Heart right ventricle (tissue), 16 donors: ENCODE results near the gene KAT6B. TPM values are rescaled to one million over a fixed set of nuclear protein-coding genes. Genes with fewer than 3 reads are reported as not detected.
A peak's percentile ranks its signal among the peaks of the same experiment; 100 is the strongest.

Experiments used
- ATAC-seq, 8 donors: fragments of 200-7000 bp; cut with Tn5 transposase; one replicate each; pipeline ENCODE4 v1.9.1; 2020; ENCODE audit warnings: mild to moderate bottlenecking in 8 of 8, moderate library complexity in 8 of 8, moderate number of reproducible peaks in 1 of 8
- DNase-seq, 2 donors: peaks; one replicate each; pipeline ENCODE4 v3.0.0-alpha.2; 2020
- H3K27ac ChIP-seq, 10 donors: fragments of 200-600 bp; sonication (generic) in 2 of 10; one replicate each; pipeline versions ENCODE4 v1.5.0 to v1.8.0; 2020 to 2022; ENCODE audit warnings: mild to moderate bottlenecking in 3 of 10
- H3K27me3 ChIP-seq, 7 donors: fragments of 200-600 bp; one replicate each; pipeline ENCODE4 v1.8.0; 2021 to 2022; ENCODE audit warnings: mild to moderate bottlenecking in 2 of 7
- H3K36me3 ChIP-seq, 9 donors: fragments of 200-600 bp; sonication (generic) in 1 of 9; one replicate each; pipeline versions ENCODE4 v1.5.0 to v1.8.0; 2020 to 2022; ENCODE audit warnings: mild to moderate bottlenecking in 2 of 9
- H3K4me1 ChIP-seq, 9 donors: fragments of 200-600 bp; sonication (generic) in 1 of 9; one replicate each; pipeline versions ENCODE4 v1.5.0 to v1.8.0; 2020 to 2022; ENCODE audit warnings: mild to moderate bottlenecking in 4 of 9
- H3K4me3 ChIP-seq, 10 donors: fragments of 200-600 bp; sonication (generic) in 2 of 10; one replicate each; pipeline versions ENCODE4 v1.5.0 to v1.8.0; 2020 to 2022; ENCODE audit warnings: mild to moderate bottlenecking in 7 of 10, moderate library complexity in 2 of 10
- H3K9me3 ChIP-seq, 11 donors: fragments of 200-600 bp in 10 of 11; sonication (generic) in 2 of 11; one replicate each; pipeline versions ENCODE4 v1.5.0 to v1.8.0; 2013 to 2022; ENCODE audit warnings: mild to moderate bottlenecking in 2 of 11, control low read depth in 1 of 11, moderate library complexity in 1 of 11
- WGBS, 2 donors: extraction: QIAGEN DNeasy Blood & Tissue Kit; methylation state at CpG; one replicate each; pipeline ENCODE4 v1.1.7; 2013; ENCODE audit warnings: inconsistent platforms in 1 of 2; 5-methylcytosine and 5-hydroxymethylcytosine counted together
- intact Hi-C, 10 donors: fragments of 100-400 bp; cut with DNase I; formaldehyde crosslinking; loops; one replicate each; pipeline versions ENCODE4 v1.11.1 to v1.14.2; 2022
- polyA plus RNA-seq, 2 donors: library from polyadenylated mRNA; stranded (reverse); fragments of 200-250 nt; gene quantifications; one replicate each; pipeline ENCODE4 v1.2.3, GENCODE V29; 2013
- total RNA-seq, 10 donors: library from RNA; stranded (reverse); fragmentation: NEBNext Ultra II Directional in 3 of 10; extraction: Animal tissue kit (Norgen Biotek cat#: 25700) in 3 of 10; gene quantifications; one replicate each; pipeline versions ENCODE4 v1.2.1 to v1.2.4, GENCODE V29; 2021 to 2023
- TF ChIP-seq, protein P1 (sequence below), 9 donors: fragments of 200-600 bp; sonication (generic) in 2 of 9; IDR thresholded peaks; one replicate each; pipeline versions ENCODE4 v1.5.0 to v1.8.0; 2021 to 2022; ENCODE audit warnings: antibody characterized with exemption in 9 of 9, mild to moderate bottlenecking in 5 of 9, moderate library complexity in 1 of 9
- donor health status: Arrhythmogenic right ventricular cardiomyopathy.
- donor health status: ischemic (EF 13 %, LVEDD 7.1; RV severe dilation, severe dysfunction).
- donor health status: healthy with polysubstance abuse.
- donor health status: DM: no; HTN: yes; CAD: no.
- donor health status: DM: no; HTN: no; CAD: no.
- donor health status: ischemic (EF 25% LVEDD 6.9; RV normal size, moderate dysfunction).
- donor health status: ischemic (EF 25% LVEDD 5.7; RV mildly dilated, moderate dysfunction).
- donor health status: healthy.
- donor health status: DM: yes; HTN: yes; CAD: no.
- donor health status: Ischemic cardiomyopathy.
- donor health status: ischemic (EF 35%, LVEDD 5.7; RV mildly dilated, moderate dysfunction).
- donor health status: nonischemic (EF 11% LVEDD 7.7; RV severe dilation, severe dysfunction).
- donor health status: DM: yes; HTN: yes; CAD: no.
- donor health status: PGD.
- donor health status: ischemic (EF 29% LVEDD 5.4; RV normal size, mild dysfunction).
- donor health status: nonischemic (EF 23%, LVEDD 6.1; RV moderate dilation, normal function).

The KAT6B gene
- total and polyA plus RNA-seq, 12 donors = 3.4 to 58.4 (median 46.5) TPM

DNA sequence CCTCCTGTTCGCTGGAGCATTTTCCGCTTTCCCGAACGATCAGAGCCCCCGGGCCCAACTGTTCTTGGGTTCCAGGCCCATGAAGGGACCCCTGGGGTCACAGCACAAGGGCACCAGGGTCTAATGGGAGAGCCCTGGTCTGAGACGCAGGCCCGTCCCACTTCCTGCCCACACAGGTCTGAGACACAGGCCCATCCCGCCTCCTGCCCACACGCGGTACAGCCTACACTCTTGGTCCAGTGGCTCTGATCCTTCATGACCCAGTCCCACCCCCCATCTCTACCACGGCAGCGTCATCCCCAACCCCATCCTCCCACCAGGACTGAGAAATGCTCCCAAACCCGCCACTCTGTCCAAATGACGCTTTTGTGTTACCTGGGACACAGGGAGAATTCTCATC, 246.3 kb downstream of the KAT6B start:
- Histone ChIP-seq H3K4me1 (peaks cover 3 to 21% (median 14%) of the 10 kb centered on the region in 9 donors), H3K27ac (no peak overlapping the region), H3K4me3 (no peak overlapping the region), H3K9me3 (no peaks in the 10 kb centered on the region), H3K27me3 (no peaks in the 10 kb centered on the region), H3K36me3 (no peaks in the 10 kb centered on the region)
- intact Hi-C loops = no loop called here
- WGBS, 2 donors = 88 to 94% methylated on average over 14 of the region's 14 CpGs
- ATAC-seq (no peak), DNase-seq (no peak)
- TF ChIP-seq, protein P1, sequence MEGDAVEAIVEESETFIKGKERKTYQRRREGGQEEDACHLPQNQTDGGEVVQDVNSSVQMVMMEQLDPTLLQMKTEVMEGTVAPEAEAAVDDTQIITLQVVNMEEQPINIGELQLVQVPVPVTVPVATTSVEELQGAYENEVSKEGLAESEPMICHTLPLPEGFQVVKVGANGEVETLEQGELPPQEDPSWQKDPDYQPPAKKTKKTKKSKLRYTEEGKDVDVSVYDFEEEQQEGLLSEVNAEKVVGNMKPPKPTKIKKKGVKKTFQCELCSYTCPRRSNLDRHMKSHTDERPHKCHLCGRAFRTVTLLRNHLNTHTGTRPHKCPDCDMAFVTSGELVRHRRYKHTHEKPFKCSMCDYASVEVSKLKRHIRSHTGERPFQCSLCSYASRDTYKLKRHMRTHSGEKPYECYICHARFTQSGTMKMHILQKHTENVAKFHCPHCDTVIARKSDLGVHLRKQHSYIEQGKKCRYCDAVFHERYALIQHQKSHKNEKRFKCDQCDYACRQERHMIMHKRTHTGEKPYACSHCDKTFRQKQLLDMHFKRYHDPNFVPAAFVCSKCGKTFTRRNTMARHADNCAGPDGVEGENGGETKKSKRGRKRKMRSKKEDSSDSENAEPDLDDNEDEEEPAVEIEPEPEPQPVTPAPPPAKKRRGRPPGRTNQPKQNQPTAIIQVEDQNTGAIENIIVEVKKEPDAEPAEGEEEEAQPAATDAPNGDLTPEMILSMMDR (IDR thresholded peaks at IDR 0.05) = no peak

DNA sequence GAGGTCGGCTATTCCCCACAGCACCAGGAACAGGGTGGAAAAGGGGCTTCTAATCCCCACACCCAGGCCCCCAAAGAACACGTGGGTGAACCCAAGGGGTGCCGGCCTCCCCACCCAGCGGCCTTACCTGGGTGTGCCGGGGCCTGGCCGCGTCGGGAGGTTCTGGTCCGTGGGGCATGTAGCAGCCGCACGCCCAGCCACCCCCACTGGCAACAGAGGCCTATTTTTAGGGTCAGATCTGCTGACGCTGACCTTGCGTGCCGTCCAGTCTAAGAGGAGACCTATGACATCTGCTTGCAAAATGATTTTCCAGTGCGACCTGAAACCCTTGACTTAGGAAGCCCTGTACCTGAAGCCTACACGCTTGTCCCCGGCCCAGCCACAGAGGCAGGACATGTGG, 247.0 kb downstream of the KAT6B start:
- Histone ChIP-seq H3K4me3 (no peak overlapping the region), H3K9me3 (no peaks in the 10 kb centered on the region), H3K27me3 (no peaks in the 10 kb centered on the region), H3K4me1 (peaks cover 3 to 21% (median 14%) of the 10 kb centered on the region in 9 donors), H3K36me3 (no peaks in the 10 kb centered on the region), H3K27ac (no peak overlapping the region)
- intact Hi-C loops = no loop called here
- 93 to 97% methylated on average over 17 of the region's 17 CpGs for WGBS, 2 donors
- DNase-seq = no peak
- TF ChIP-seq, protein P1 (IDR thresholded peaks at IDR 0.05) = no peak
- peak in 2 of 8 donors; percentile 32 to 74 for ATAC-seq

DNA sequence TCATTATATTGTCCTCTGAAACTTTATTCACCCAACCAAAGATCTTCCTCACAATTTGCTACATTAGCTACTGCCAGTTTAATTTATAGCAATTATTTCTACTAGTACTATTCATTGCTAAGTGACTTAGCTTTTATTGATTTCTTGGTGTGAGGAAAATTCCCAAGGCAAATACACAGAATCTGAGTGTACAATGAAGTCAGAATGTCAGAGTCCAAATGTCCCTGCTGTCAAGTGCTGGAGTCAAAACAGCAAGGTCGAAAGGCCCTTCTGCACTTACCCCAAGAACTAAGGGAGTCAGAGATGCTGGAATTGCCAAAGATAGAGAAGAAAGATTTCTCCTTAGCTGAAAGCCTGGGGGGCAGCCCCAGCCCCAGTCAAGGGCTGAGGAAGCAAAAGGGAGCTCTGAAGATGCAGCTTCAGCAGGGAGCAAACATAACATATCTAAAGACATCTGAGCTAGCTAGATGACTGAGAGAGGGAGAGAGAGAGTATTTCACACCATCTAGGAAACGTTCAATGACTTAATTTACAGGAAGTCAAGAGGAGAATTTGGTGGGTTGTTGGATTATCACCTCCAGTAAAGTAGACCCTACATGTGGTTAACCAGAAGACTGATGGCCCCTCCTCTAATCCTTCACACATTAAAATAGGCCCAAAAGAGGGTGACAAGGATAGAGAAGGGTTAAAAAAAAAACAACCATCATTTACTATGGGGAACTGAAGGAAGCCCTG, 248.5 kb downstream of the KAT6B start:
- no peak overlapping the region for H3K27ac ChIP-seq
- H3K9me3 ChIP-seq = no peaks in the 10 kb centered on the region
- no peaks in the 10 kb centered on the region for H3K27me3 ChIP-seq
- 49 to 54% methylated on average over 2 of the region's 2 CpGs for WGBS, 2 donors
- TF ChIP-seq, protein P1 (IDR thresholded peaks at IDR 0.05) = no peak
- no peaks in the 10 kb centered on the region for H3K36me3 ChIP-seq
- DNase-seq = no peak
- no peak for ATAC-seq
- H3K4me3 ChIP-seq = no peak overlapping the region
- peaks cover 3 to 21% (median 14%) of the 10 kb centered on the region in 9 donors for H3K4me1 ChIP-seq
- intact Hi-C loops = no loop called here

DNA sequence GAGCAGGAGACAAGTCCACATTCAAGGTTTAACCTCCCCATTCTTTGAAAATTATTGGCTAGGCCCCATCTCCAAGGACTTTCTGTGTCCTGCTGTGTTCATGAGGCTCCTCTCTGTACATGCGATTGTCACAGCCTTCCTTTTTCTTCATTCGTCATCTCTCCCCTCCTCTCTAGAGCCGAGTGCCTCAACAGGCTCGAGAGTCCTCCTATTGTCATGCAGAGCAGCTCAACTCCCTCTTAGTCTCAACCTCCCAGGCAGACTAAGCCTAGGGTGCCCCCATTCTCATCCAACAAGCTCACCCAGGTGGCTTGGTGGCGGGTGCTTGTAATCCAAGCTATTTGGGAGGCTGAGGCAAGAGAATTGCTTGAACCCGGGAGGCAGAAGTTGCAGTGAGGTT, 249.9 kb downstream of the KAT6B start:
- Histone ChIP-seq H3K27me3 (no peaks in the 10 kb centered on the region), H3K4me3 (no peak overlapping the region), H3K27ac (no peak overlapping the region), H3K9me3 (peaks cover 0 to 3% (median 1%) of the 10 kb centered on the region in 11 donors), H3K4me1 (peaks cover 0 to 8% (median 2%) of the 10 kb centered on the region in 9 donors), H3K36me3 (no peaks in the 10 kb centered on the region)
- TF ChIP-seq, protein P1 (IDR thresholded peaks at IDR 0.05) = no peak
- 88% methylated on average over 6 of the region's 6 CpGs for WGBS, 2 donors
- intact Hi-C loops = no loop called here
- DNase-seq = no peak
- ATAC-seq = no peak
